ENCODE measurements around the gene UBE2D3.

Gene UBE2D3

DNA sequence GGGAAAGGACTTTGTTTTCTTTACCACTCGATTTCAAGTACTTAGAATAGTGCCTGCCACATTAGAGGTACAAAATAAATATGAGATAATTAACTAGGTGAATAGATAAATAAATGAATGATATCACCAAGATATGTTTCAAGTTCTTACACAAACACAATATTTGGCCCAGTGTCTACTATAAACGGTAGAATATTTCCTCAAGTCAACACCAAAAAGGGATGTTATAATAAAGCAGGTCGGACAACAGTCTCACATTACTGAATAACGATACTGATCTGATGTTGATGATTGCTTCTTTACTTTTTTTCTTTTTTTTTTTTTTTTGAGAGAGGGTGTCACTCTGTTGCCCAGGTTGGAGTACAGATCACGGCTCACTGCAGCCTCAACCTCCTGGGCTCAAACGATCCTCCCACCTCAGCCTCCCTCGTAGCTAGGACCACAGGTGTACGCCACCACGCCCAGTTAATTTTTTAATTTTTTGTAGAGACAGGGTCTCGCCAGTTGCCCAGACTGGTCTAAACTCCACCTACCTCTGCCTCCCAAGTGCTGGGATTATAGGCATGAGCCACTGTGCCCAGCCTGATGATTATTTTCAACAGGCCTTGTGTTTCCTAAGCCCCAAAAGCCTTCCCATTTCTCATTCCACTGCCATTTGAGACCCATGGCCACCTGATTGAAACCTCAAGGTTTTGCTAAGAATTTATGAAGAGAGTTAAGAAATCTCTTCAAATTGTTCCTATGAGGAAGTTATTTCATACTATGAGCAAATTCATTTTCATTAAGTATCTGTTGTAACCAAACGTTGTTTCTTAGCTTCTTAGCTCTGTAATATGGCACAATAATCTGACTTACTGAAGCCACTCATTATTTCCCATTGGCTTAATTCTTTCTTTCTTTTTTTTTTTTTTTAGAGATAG is 68.8 kb downstream of the UBE2D3 start:
- TF ChIP-seq, protein P1, sequence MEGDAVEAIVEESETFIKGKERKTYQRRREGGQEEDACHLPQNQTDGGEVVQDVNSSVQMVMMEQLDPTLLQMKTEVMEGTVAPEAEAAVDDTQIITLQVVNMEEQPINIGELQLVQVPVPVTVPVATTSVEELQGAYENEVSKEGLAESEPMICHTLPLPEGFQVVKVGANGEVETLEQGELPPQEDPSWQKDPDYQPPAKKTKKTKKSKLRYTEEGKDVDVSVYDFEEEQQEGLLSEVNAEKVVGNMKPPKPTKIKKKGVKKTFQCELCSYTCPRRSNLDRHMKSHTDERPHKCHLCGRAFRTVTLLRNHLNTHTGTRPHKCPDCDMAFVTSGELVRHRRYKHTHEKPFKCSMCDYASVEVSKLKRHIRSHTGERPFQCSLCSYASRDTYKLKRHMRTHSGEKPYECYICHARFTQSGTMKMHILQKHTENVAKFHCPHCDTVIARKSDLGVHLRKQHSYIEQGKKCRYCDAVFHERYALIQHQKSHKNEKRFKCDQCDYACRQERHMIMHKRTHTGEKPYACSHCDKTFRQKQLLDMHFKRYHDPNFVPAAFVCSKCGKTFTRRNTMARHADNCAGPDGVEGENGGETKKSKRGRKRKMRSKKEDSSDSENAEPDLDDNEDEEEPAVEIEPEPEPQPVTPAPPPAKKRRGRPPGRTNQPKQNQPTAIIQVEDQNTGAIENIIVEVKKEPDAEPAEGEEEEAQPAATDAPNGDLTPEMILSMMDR (IDR thresholded peaks at IDR 0.05; ENCODE audit: insufficient read depth, low read depth, low read length, missing control alignments) = no peak
- no peak for DNase-seq (ENCODE audit: low read depth)
- no peak overlapping the region for H3K4me3 ChIP-seq (ENCODE audit: low read length)

- TF ChIP-seq, protein P1 (IDR thresholded peaks at IDR 0.05; ENCODE audit: insufficient read depth, low read depth, low read length, missing control alignments) = no peak
- H3K4me3 ChIP-seq (ENCODE audit: low read length) = no peak overlapping the region
- peak; percentile 13 for DNase-seq (ENCODE audit: low read depth)
Measured at GRCh38 chr4:102757681-102758080, 69.7 kb downstream of the UBE2D3 start.

GRCh38 chr4:102754044-102754443 is 73.3 kb downstream of the UBE2D3 start:
- TF ChIP-seq, protein P1 (IDR thresholded peaks at IDR 0.05; ENCODE audit: insufficient read depth, low read depth, low read length, missing control alignments) = no peak
- DNase-seq (ENCODE audit: low read depth) = no peak
- H3K4me3 ChIP-seq (ENCODE audit: low read length) = no peak overlapping the region

DNA sequence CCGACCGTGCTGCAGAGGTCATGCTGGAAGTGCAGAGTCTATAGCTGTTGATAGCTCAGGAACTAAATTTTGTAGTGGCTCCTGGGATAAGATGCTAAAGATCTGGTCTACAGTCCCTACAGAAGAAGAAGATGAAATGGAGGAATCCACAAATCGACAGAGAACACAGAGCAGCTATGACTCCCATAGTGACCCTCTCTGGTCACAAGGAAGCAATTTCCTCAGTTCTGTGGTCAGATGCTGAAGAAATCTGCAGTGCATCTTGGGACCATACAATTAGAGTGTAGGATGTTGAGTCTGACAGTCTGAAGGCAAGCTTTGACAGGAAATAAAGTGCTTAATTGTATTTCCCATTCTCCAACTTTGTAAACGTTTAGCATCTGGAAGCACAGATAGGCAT is 75.4 kb downstream of the UBE2D3 start:
- TF ChIP-seq, protein P1 (IDR thresholded peaks at IDR 0.05; ENCODE audit: insufficient read depth, low read depth, low read length, missing control alignments) = no peak
- DNase-seq (ENCODE audit: low read depth) = no peak
- H3K4me3 ChIP-seq (ENCODE audit: low read length) = no peak overlapping the region

Data from epithelial cell of esophagus (primary cell).